NCI-H1930 (cell line): Measurements from ENCODE around the gene VPS33A.
"Not testable (repeated sequence)": the region's sequence is repeated elsewhere in the genome, so short reads cannot be mapped to it uniquely, and the experiment has no call there.

Source experiments
- DNase-seq, 2 experiments: peaks; one replicate each; lab custom pipeline; 2025; lab: John Stamatoyannopoulos, UW

Gene VPS33A

DNA sequence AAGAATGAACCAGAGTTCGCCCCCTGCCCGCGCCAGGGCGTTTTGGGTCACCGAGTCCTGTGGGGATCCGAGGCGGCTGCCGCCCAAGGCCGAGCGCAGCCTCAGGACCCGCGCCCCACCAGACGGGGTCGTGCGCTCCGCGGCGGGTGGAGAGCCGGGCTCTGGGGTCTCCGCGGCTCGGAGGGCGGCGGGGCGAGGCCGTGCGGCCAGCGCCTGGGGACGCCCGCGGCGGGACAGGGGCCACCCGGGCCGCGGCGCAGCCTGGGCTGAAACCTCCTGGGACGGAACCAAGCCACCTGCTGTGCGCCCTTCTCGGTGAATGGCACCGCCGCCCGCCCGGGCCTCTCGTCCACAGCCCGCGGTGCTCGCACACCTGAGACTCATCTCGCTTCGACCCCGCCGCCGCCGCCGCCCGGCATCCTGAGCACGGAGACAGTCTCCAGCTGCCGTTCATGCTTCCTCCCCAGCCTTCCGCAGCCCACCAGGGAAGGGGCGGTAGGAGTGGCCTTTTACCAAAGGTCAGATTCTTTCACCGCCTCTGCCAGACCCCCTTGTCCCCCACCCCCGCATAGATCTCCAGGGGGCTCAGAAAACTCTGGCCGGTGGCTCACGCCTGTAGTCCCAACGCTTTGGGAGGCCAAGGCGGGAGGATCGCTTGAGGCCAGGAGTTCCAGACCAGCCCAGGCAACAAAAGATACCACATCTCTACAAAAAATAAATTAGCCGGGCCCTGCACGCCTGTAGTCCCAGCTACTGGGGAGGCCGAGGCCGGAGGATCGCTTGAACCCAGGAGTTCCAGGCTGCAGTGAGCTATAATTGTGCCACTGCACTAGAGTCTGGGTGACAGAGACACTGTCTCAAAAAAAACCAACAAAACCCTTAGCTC is 61.9 kb downstream of the VPS33A start:
- no peak for DNase-seq

DNA sequence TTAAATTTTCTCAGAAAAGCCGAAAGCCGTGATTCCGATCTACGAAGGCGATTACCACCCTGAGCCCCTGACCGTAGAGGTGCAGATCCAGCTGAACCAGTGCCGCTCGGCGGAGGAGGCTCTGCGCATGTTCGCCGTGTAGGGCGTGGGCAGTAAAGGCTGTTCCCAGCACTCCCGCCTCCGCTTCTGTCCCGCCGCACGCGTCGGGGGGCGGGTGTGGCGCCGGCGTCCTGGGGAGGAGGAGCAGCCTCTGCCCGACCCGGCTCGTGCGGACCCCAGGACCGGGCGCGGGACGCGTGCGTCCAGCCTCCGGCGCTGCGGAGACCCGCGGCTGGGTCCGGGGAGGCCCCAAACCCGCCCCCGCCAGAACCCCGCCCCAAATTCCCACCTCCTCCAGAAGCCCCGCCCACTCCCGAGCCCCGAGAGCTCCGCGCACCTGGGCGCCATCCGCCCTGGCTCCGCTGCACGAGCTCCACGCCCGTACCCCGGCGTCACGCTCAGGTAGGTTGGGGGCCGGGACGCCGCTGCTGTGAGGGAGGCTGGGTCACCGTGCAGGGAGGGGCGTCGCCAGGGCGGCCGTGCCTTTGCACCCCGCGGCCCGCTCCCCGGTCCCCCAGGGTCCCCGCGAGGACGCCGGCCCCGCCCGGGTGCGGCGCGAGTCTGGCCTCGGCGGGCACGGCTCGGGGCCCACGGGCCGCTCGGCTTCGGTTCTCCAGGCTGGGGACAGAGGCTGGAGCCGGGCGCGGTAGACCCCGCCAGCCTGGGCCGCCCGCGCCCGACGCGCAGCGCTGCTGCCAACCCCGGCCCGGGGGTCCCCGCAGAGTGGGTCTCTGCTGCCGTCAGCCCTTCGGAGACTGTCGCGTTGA is 62.8 kb downstream of the VPS33A start, which contains the start of gene B3GNT4:
Gene B3GNT4 (plus strand): TSS at position 409 of the 866 bp plus-strand sequence. CDS start 910 bp downstream, outside the sequence.
- DNase-seq, result peak; percentile 39 to 61

DNA sequence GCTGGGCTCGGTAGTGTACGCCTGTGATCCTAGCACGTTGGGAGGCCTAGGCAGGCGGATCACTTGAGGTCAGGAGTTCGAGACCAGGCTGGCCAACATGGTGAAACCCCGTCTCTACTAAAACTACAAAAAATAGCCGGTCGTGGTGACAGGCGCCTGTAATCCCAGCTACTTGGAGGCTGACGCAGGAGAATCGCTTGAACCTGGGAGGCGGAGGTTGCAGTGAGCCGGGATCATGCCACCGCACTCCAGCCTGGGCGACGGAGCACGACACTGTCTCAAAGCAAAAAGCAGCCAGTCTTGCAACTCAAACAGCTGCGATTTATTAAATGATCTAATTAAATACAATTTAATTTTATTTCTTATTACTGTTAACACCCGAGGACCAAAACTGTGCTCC is 63.5 kb downstream of the VPS33A start:
- not testable (repeated sequence) for DNase-seq

DNA sequence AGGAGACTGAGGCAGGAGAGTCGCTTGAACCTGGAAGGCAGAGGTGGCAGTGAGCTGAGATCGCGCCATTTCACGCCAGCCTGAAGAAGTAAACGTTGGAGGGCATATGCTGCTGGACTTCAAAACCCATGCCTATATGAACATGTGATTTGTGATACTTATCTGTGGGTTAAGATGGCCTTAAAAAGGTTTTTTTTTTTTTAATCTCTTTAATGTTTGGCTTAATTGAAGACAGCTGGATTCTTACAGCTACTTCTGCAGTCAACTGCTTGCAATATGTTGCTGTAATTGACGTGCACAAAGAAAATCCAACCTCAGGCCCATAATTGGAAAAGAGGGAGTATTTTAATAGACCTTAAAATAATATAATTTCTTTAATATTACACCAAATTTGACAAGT is 64.3 kb downstream of the VPS33A start:
- no peak for DNase-seq

DNA sequence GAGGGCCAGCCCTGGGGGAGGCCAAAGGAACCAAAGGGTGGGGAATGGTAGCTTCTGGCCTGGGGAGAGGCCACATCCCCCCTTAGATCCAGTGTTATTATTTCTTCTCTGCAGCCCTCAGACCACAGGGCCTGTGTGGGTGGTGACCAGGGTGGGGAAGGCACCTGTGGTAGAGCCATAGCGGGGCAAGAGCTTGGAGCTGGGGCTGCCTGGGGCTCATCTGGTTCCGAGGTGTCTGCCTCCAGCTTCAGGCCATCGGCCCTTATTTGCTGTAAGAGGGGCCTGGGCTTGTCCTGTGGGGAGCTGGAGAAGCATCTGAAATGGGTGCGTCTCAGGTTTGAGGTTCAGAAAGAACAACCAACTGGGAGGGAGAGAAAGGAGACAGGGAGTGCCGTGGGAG is 64.9 kb downstream of the VPS33A start:
- no peak for DNase-seq

DNA sequence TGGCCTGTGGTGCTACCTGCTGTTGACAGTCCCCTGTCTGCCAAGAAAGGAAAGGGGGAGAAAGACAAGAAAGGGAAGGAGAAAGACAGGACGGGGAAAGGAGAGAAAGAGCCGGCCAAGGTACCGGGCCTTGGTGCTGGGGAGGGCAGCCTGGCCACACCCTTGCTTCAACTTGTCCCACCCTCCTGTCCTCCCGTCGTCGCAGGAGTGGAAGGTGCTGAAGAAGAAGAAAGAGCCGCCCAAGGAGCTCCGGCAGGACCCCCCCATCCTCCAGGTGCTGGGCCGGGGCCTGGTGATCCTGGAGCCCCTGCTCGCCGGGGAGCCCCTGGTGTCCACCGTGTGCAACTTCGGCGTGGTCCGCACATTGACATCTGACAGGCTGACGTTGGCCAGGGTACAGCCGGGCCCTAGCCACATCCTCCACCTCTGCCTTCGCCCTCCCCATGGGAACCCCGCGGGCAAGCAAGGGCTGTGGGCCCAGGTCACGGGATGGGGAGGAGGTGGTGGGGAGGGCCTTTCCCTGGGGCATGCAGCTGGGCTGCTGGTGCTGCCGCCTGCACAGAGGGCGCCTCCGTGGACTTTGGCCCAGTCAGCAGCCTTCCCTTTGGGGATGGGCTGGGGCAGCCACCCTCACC is 65.6 kb downstream of the VPS33A start:
- DNase-seq, result no peak

DNA sequence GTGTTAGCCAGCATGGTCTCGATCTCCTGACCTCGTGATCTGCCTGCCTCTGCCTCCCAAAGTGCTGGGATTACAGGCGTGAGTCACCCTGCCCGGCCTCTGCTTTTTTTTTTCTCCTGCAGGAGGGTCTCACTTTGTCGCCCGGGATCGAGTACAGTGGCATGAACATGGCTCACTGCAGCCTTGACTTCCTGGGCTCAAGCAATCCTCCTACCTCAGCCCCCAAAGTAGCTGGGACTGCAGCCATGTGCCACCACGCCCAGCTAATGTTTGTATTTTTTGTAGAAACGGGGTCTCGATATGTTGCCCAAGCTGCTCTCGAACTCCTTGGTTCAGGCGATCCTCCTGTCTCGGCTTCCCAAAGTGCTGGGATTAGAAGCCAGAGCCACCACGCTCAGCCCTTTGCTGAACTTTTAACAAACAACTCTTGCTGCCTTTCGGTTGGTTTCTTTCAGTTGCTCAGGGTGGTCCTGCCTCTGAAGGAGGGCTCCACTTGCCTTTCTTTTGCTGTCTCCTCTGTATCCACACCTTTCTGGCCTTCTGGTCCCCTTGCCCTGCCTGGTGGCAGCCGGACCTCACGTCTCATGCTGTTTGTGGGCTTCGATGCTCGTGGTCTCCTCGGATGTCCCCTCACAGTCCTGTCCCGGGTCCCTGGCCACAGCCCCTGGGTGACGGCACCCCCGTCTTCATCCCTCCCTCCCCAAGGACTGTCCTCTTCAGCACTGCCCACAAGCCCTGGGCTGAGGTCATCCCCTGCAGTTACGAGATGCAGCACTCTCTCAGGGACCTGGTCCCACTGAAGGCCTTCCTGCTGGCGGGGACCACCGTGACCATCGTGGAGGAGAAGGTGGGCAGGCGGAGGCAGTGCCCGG is 66.6 kb downstream of the VPS33A start:
- DNase-seq, result no peak

DNA sequence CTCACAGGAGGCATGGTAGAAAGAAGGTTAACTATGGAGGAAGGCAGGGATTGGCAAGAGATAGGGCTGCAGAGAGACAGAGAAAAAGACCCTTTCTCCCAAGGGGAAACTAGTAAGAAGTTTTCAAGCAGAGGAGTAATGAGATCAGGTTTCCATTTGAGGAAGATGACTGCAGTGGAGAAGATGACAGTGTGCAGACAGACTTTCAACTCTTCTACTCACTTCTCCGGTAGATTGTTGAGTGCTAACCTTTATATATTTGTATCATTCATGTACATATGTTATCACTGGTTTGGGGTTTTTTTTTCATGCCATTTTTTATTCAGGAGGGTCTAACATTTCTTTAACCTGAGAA is 68.7 kb downstream of the VPS33A start:
- DNase-seq, result no peak

DNA sequence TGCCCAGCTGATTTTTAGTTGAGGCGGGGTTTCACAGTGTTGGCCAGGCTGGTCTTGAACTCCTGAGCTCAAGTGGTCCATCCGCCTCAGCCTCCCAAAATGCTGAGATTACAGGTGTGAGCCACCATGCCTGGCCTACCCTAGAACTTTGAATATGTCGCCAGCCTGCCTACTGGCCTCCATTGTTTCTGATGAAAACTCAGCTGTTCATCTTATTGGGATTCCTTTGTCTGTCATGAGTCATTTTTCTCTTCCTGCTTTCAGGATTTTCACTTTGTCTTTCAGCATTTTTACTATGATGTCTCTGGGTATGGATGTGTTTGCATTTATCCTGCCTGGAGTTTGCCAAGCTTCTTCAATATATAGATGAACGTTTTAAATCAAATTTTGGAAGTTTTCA is 70.9 kb downstream of the VPS33A start:
- DNase-seq, result no peak

DNA sequence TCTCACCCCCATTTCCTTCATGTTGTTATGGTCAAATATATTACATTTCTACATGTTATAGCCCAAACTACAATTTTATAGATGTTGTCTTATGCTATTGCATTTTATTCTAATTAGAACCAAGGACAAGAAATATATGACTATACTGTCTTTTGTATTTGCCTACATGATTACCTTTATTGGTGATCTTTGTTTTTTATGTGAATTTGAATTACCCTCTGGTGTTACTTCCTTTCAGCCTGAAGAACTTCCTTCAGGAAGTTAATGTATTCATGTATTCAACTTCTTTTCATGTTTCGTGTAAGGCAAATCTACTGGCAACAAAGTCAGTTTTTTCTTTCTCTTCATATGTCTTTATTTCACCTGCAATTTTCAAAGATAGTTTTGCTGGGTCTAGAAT is 71.5 kb downstream of the VPS33A start:
- no peak for DNase-seq

DNA sequence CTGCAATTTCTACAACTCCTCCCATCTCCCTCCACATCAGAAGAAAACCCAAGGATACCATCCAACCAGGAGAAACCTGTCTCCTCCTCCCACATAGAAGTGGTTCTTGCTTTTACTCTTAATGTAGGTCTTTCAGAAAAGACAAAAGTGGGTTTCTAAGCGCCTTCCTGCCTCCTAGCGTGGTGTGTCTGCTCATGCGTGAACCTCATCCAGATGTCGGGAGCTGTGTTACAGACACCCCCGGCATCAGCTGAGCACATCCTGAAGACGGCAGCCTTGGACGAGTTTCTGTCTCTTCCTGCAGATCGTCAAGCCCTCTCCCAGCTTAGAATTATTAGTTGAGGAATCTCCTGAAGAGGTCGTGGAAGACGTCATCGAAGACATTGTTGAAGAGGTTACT is 73.9 kb downstream of the VPS33A start:
- DNase-seq, result no peak

DNA sequence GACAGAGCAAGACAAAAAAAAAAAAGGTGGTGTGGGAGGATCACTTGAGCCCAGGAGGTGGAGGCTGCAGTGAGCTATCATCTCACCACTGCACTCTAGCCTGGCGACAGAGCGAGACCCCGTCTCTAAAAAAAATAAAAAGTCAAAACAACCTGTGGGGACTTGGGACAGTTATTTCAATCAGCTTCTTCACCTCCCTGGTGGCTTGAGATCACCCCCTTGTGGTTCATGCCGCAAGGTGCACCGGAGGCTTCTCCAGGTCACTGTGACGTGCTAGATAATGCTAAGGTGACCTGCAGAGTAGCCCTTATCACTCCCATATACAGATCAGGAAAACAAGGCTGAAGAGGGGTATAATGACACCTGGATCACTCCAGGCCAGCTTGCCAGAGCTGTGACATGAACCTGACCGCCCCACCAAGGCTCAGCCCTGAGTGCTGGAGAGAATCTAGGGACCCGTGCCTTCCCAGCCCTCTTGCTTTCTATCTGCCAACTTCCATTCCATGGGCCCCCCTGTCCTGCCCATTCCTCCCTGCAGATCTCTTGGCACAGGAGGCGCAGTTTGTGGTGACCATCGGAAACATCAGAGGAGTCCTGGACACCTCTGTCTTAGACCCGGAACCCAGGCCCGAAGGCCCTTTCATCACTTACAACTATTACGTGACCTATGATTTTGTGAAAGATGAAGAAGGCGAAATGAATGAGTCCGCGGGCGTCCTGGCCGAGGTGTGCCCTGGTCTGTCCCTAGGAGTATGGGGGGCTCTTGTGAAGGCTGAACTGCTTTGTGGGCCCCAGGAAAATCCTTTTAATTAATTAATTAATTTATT is 75.2 kb downstream of the VPS33A start:
- peak in 1 of 2 experiments; percentile 11 for DNase-seq

DNA sequence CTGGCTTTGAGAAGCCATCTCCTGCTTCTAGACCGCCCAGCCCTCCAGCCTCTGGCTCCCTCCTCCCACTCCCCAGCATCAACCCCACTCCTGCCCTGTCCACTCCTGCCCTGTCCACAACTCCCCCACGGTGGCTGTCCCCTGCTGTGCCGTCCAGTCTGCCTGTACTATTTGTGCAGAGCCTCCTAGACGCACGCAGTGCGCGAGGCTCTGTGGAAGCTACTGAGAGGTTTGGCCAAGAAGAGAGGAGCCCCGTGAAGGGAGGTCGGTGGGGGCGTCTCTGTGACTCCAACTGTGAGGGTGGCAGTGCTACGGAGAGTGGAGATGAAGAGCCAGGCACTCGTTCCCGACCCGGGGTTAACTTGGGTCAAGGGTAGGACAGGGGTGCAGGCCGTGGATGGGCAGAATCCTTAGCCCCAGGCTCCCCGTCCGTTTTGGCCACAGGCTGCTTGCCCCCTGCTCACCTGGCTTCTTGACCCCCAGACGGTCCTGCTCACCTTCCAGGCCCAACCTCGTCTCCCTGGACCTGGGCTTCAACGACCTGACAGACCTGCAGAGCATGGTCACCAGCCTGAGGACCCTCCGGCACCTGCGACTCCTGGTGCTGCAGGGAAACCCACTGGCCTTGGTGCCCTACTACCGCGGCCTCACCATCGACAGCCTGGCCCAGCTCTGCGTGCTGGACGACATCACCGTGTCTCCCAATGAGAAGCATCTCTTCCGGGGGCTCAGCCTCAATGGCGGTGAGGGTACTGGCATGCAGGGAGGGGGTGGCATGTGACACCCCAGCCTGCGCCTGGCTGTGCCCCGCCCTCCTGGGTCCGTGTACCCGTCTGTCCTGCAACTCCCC is 76.4 kb downstream of the VPS33A start:
- DNase-seq, result no peak

DNA sequence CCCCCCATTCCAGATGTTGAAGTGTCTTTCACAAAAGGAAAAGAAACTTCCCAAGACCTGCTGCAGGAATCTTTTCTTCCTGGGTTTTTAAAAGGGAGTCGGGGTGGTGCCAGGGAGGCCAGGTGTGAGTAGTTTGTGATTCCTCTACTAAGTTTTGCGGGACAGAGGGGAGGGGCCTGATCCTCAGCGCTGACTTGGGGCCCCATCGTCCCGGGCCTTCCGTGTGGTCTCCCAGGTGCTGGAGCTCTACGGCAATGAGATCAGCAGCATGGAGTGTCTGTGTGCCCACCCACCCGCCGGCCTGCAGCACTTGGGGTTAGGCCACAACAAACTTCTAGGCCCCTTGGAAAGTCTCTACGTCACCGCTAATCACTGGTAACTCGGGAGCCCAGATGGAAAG is 78.8 kb downstream of the VPS33A start:
- DNase-seq, result no peak

DNA sequence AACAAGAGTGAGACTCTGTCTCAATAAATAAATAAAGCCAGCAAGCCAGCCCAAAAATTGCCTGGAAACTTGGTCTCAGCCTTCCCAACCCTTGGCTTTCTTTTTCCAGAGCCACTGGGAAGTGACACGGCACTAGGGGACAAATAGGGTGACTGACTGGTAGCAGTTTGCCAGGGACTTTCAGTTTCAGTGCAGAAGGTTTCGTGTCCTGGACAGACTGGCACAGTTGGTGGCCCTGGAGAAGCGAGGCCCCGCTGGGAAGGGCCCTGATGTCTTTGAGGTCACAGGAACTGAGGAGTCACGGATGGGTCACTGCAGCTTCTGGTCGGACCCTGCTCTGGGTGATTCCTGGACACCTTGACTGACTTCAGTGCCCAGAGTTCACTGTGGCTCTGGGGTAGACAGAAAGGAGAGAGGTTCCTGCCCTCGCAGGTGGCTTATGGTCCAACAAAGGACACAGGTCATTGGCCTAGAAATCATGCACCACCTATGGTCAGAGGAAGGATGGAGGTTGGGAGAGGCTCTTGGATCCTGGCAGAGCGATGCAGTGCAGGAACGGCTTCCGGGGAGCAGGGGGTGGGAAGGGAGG is 80.7 kb downstream of the VPS33A start:
- DNase-seq, result no peak

DNA sequence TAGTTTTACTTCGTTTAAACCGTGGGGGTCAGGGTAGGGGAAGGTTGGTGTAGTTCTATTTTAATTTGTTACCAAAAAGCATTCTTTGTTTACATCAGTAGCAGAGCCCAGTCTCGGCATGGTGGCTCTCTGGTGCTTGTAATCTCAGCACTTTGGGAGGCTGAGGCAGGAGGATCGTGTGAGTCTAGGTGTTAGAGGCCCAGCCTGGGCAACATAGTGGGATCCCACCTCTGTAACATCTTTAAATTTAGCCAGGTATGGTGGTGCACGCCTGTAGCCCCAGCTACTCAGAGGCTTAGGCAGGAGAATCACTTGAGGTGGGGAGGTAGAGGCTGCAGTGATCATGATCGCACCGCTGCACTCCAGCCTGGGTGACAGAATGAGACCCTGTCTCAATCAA is 81.2 kb downstream of the VPS33A start:
- no peak for DNase-seq

DNA sequence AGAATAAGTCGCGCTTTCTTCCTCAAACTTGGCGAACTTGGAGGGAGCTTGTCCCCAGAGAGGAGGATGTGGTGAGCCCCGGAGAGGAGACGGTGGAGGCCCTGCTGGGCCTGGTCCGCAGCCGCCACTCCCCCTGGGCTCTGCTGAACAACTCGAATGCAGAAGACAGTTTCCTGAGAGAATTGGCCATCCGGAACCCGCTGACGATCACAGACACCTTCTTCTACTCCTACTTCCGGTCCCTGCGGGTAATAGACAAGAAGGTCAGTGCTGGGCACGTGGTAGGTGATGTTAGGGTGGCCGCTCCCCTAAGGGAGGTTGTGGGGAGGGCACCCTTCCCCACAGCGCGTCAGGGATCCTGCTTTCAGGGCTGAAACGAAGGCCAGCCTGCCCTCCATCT is 81.8 kb downstream of the VPS33A start:
- DNase-seq, result no peak

DNA sequence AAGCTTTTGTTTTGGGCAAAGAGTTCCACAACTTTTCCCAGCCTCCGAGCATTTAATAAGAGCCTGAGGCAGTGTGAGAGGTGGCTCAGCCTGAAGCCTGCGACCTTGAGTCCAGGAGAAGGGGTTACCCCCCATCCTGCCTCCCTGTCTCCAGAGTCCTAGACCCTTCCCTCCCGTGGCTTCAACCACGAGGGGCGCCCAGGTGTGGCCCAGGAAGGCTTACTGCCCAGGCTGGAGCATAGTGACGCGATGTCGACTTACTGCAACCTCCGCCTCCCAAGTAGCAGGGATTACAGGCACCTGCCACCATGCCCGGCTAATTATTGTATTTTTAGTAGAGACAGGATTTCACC is 82.7 kb downstream of the VPS33A start:
- no peak for DNase-seq

DNA sequence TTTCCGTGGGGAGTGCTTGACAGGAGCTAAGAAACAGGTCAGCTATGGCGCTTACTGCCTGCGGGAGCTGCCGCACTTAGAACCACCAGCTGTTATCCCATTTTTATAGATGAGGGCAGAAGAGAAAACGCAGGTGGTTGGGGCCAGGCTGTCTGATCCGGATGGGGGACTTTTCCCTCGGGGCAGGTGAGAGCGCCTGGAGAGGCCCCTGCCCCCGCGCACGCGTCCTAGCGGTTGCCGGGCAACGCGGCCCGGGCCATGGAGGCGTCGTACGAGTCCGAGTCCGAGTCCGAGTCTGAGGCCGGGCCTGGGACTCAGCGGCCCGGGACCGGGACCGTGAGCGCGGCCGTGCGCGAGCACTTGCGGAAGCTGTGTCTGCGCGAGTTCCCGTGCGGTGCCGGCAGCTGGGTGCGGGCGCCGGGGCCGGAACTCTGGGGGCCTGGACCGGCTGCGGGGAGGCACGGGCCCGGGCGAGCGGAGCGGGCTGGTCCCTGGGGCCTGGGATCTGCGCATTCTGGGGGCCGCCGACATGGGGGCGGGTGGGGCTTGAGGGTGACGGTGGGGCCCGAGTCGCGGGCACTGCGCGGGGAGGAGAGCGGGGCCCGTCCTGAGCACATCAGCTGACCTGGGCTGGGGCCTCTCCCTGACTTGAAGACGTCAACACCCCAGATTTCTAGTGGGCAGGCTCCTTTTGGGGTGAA is 83.3 kb downstream of the VPS33A start, which contains the start of gene LRRC43:
Gene LRRC43 (plus strand): TSS at position 237 of the 701 bp plus-strand sequence. CDS start 22 bp downstream, at position 259.
- DNase-seq, result peak; percentile 42 to 52
